Renal cortex interstitium (tissue), 11 donors: ENCODE measurements around the gene STARD13. TPM values are rescaled to one million over a fixed set of nuclear protein-coding genes. Genes with fewer than 3 reads are reported as not detected.
A peak's percentile ranks its signal among the peaks of the same experiment; 100 is the strongest.

ENCODE experiments used
- DNase-seq, 11 donors: peaks; one replicate each; pipeline ENCODE4 v3.0.0-alpha.2; 2013; ENCODE audit warnings: low read depth in 9 of 11, low spot score in 4 of 11; ENCODE audit errors: extremely low read depth in 1 of 11
- polyA plus RNA-seq, 3 donors: library from polyadenylated mRNA; unstranded; fragments of 120-200 nt; gene quantifications; one replicate each; pipeline ENCODE4 v1.2.1, GENCODE V29; 2013; ENCODE audit not compliant: insufficient read length in 3 of 3

The STARD13 gene
- polyA plus RNA-seq, 3 donors = 21.4 to 33.0 (median 21.6) TPM

DNA sequence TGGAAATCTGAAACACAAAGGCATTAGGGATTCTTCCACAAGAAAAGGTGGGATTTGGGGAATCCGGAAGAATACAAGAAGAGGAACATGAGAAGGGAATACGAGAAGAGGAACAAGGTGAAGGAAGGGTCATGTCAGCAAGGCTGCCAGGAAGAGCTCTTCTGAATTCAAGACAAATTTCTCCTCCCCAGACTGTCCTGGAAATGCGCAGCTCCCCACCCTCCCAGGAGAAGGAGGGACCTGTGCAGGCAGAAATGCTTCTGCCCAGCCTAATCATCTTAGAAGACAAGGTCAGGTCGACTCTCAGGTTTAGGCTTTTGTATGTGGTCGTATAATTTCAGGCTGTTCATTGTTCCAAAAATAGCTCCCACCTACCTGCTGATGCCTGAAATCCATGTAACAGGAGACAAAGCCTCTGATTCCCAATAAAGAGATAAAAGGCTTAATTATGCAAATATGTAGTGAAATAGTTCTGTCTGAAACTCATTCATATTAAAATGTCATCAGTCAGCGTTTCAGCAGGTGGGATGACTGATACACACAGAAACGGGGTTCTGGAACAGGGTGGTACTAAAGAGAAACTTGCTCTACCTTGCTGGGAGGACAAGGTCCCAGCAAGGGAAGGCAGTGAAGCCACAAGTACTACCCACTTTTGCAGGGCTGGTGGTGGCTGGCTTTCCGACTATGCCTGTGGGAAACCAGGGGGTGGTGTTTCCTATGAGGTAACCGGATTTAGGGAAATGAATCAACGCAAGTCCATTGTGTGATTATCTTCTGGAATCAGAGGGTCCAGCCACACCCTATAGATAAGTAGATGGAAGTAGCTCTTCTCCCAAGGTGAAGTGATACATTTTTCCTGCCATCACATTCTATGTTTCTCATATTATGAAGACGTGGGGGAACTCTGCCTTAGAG is 193.2 kb downstream of the STARD13 start:
- no peak for DNase-seq

DNA sequence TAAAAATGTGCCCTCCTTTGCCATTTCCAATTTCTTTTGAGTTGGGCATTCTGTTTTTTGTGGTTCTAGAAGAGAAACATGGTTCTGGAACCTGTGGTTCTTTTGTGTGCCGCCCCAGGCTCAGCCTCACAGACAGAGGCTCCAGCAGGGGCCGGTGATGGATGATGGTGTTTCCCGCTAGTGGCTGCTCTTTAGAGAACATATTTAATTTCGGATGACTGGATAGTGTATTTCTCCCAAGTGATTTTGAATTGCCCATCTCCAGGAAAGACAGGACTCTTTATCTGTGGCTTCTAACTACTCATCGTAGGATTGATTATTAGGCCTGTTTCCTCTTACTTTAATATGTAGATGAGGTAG is 194.2 kb downstream of the STARD13 start:
- DNase-seq = no peak

- peak in 1 of 11 donors; percentile 30 for DNase-seq
These were observed 194.7 kb downstream of the STARD13 start for GRCh38 chr13:33090755-33091414.

DNA sequence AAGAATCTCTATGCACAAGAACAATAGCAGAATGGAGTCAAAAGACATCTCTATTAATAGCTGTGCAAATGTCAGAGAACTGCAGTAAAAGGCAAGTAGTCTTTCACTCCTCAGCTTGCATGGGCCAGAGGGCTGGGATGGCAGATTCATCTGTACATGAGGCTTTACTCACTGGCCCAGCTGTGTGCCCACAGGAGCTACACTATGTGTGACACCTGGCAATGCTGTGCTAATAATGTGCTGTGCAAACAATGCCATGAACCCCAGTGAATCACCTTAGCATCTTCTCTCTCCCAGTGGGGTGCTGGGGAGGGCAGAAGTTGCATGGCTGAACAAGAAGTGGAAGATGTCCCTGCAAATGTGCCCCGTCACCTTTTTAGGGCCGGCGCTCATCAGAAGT is 196.2 kb downstream of the STARD13 start:
- no peak for DNase-seq

GRCh38 chr13:33087790-33088189 is 197.8 kb downstream of the STARD13 start:
- no peak for DNase-seq

DNA sequence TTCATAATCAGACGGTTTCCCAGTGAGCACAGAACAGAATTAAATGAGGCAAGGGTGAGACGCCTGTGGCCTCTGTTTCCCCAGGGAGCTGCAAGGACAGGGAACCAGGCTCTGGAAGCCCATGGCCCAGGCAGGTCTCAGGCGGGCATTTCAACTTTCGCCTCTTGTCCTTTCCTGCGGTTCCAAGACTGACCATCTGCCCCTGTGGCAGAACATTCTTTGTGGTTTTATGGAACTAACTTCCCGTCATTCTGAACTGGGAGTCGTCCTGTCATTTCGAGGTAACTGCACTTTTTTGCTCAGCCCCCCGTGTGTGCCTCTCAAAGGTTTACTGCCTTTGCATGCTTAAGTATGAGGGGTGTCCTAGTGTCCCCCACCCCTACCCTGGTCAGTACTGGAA is 198.5 kb downstream of the STARD13 start:
- DNase-seq = no peak

GRCh38 chr13:33083054-33083453 is 202.5 kb downstream of the STARD13 start:
- DNase-seq = no peak

- no peak for DNase-seq
These were observed 203.9 kb downstream of the STARD13 start for GRCh38 chr13:33081666-33082065.

- DNase-seq = no peak
These were observed 204.5 kb downstream of the STARD13 start for GRCh38 chr13:33080972-33081590.

GRCh38 chr13:33079960-33080359 is 205.6 kb downstream of the STARD13 start:
- no peak for DNase-seq

DNA sequence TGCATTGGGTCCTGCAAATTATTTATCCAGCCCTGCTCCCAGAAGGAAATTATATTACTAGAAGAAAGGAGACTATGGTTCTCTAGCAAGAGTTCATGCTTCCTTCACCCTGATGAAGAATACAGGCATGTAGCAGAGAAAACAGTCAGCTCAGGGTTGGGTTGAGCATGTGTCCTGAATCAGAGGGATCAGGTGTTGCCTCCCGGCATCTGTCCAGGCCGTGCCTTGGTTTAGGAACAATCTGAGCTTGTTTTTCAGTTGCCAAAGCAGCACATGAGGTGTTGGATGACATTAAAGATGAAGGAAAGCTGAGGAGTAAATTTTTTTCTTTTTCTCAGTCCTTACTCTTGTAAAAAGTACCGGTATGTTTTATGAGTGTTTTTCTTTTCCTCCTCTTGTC is 207.3 kb downstream of the STARD13 start:
- DNase-seq = no peak

- DNase-seq = no peak
These were observed 209.3 kb downstream of the STARD13 start for GRCh38 chr13:33076001-33076992.

GRCh38 chr13:33073338-33073737 is 212.2 kb downstream of the STARD13 start:
- no peak for DNase-seq

GRCh38 chr13:33072759-33073158 is 212.8 kb downstream of the STARD13 start:
- DNase-seq = no peak

DNA sequence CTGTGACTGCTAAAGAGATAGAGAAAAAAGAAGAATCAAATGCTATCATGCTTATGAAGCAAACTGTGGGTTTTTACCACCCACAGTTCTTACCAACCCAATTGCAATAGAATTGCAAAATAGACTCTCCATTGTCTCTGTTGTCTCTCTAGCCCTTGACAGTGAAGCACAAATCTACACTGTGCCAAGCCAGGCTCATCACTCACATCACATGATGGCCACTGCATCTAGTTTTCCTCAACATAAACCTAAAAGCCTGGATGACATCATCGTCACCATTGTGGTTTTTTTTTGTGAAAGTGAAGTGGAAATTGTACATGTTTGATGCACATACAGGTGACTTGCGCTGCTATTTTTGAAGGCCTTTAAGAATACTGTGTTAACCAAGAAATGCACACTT is 213.3 kb downstream of the STARD13 start:
- DNase-seq = no peak

DNA sequence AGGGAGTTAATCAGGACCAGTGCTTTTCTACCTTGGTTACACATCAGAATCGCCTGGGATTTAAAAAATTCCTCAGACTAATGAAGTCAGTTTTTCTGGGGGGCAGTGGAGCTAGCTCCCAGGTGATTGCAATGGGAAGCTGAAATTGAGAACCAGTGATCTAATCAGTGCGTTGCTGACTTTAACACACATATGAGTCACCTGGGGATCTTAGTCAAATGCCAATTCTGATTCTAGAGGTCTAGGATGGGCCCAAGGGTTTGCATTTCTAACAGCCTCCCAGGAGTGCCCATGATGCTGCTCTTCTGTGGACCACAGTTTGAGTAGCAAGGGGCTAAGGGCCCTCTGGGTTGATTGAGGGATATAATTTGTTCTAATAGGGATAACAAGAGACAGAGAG is 214.8 kb downstream of the STARD13 start:
- no peak for DNase-seq

- no peak for DNase-seq
These were observed 216.2 kb downstream of the STARD13 start for GRCh38 chr13:33069365-33069764.

DNA sequence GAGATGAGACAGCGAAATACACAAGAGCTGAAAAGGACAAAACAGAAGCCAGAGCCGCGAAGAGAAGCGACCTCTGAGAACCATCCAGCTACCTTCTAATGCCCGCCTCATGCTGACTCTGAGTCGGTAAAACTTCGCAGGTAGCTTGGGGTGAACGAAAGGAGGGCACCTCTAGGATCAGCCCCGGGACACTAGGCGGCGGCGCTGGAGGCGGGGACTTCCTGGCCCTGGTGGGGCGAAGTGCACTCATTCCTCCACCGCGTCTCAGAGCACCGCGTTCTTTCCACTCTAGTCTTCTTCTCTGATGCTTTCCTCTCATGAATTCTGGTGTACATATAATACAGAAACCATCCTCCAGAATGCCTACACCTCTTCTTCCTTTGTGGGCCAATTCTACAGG is 219.2 kb downstream of the STARD13 start:
- DNase-seq = no peak

GRCh38 chr13:33060815-33061214 is 224.7 kb downstream of the STARD13 start:
- DNase-seq = no peak
